ENCODE measurements around the gene MEIOC.
"Not testable (repeated sequence)": the region's sequence is repeated elsewhere in the genome, so short reads cannot be mapped to it uniquely, and the experiment has no call there.

MEIOC gene

GRCh38 chr17:44655983-44656710 is at the start of gene MEIOC:
Gene MEIOC (plus strand): TSS chr17:44656468. CDS start chr17:44656614, 146 bp downstream.
- in situ Hi-C loops (cut with HindIII; ENCODE audit: low pct_unique_long_range_greater_than_20kb, low sequenced_read_pairs), result no loop called here
- DNase-seq (ENCODE audit: low read depth in 1 of 2, low spot score in 1 of 2), result no peak
- no peak for TF ChIP-seq JUND (IDR thresholded peaks at IDR 0.05; ENCODE audit: low read depth)

- in situ Hi-C loops (cut with HindIII; ENCODE audit: low pct_unique_long_range_greater_than_20kb, low sequenced_read_pairs), result no loop called here
- TF ChIP-seq JUND (IDR thresholded peaks at IDR 0.05; ENCODE audit: low read depth), result no peak
- no peak for DNase-seq (ENCODE audit: low read depth in 1 of 2, low spot score in 1 of 2)
Measured at GRCh38 chr17:44606658-44607057, 49.6 kb upstream of the MEIOC start.

GRCh38 chr17:44607836-44608690 is 48.2 kb upstream of the MEIOC start:
- in situ Hi-C loops (cut with HindIII; ENCODE audit: low pct_unique_long_range_greater_than_20kb, low sequenced_read_pairs), result no loop called here
- no peak for TF ChIP-seq JUND (IDR thresholded peaks at IDR 0.05; ENCODE audit: low read depth)
- no peak for DNase-seq (ENCODE audit: low read depth in 1 of 2, low spot score in 1 of 2)

GRCh38 chr17:44608727-44609435 is 47.4 kb upstream of the MEIOC start:
- no peak for TF ChIP-seq JUND (IDR thresholded peaks at IDR 0.05; ENCODE audit: low read depth)
- in situ Hi-C loops (cut with HindIII; ENCODE audit: low pct_unique_long_range_greater_than_20kb, low sequenced_read_pairs), result no loop called here
- peak in 1 of 2 experiments; percentile 30 for DNase-seq (ENCODE audit: low read depth in 1 of 2, low spot score in 1 of 2)

GRCh38 chr17:44610331-44610730 is 45.9 kb upstream of the MEIOC start:
- TF ChIP-seq JUND (IDR thresholded peaks at IDR 0.05; ENCODE audit: low read depth), result no peak
- in situ Hi-C loops (cut with HindIII; ENCODE audit: low pct_unique_long_range_greater_than_20kb, low sequenced_read_pairs), result no loop called here
- no peak for DNase-seq (ENCODE audit: low read depth in 1 of 2, low spot score in 1 of 2)

- in situ Hi-C loops (cut with HindIII; ENCODE audit: low pct_unique_long_range_greater_than_20kb, low sequenced_read_pairs), result no loop called here
- no peak for DNase-seq (ENCODE audit: low read depth in 1 of 2, low spot score in 1 of 2)
- no peak for TF ChIP-seq JUND (IDR thresholded peaks at IDR 0.05; ENCODE audit: low read depth)
Measured at GRCh38 chr17:44610871-44611270, 45.4 kb upstream of the MEIOC start.

- in situ Hi-C loops (cut with HindIII; ENCODE audit: low pct_unique_long_range_greater_than_20kb, low sequenced_read_pairs), result no loop called here
- no peak for DNase-seq (ENCODE audit: low read depth in 1 of 2, low spot score in 1 of 2)
- TF ChIP-seq JUND (IDR thresholded peaks at IDR 0.05; ENCODE audit: low read depth), result no peak
Measured at GRCh38 chr17:44614862-44615261, 41.4 kb upstream of the MEIOC start.

GRCh38 chr17:44618652-44619051 is 37.6 kb upstream of the MEIOC start:
- DNase-seq (ENCODE audit: low read depth in 1 of 2, low spot score in 1 of 2); in situ Hi-C loops (cut with HindIII; ENCODE audit: low pct_unique_long_range_greater_than_20kb, low sequenced_read_pairs): not testable (repeated sequence)

- DNase-seq (ENCODE audit: low read depth in 1 of 2, low spot score in 1 of 2), result peak in 1 of 2 experiments; percentile 64
- in situ Hi-C loops (cut with HindIII; ENCODE audit: low pct_unique_long_range_greater_than_20kb, low sequenced_read_pairs), result no loop called here
- TF ChIP-seq JUND (IDR thresholded peaks at IDR 0.05; ENCODE audit: low read depth), result no peak
Measured at GRCh38 chr17:44623070-44623725, 33.1 kb upstream of the MEIOC start.

GRCh38 chr17:44627513-44628242 is 28.6 kb upstream of the MEIOC start:
- no peak for DNase-seq (ENCODE audit: low read depth in 1 of 2, low spot score in 1 of 2)
- TF ChIP-seq JUND (IDR thresholded peaks at IDR 0.05; ENCODE audit: low read depth), result no peak
- in situ Hi-C loops (cut with HindIII; ENCODE audit: low pct_unique_long_range_greater_than_20kb, low sequenced_read_pairs), result no loop called here

- in situ Hi-C loops (cut with HindIII; ENCODE audit: low pct_unique_long_range_greater_than_20kb, low sequenced_read_pairs), result no loop called here
- DNase-seq (ENCODE audit: low read depth in 1 of 2, low spot score in 1 of 2), result no peak
- no peak for TF ChIP-seq JUND (IDR thresholded peaks at IDR 0.05; ENCODE audit: low read depth)
Measured at GRCh38 chr17:44628243-44629188, 27.8 kb upstream of the MEIOC start.
